Bronchial epithelial cell (primary cell): ENCODE results near the gene CXADR. TPM values are rescaled to one million over a fixed set of nuclear protein-coding genes. Genes with fewer than 3 reads are reported as not detected.

Experiments used
- DNase-seq: peaks from one replicate; pipeline ENCODE4 v3.0.0-alpha.2; 2010; ENCODE audit warnings: low read depth
- FAIRE-seq: peaks from 2 replicates; lab custom pipeline; 2011; peaks lifted over from hg19 to GRCh38; lab: Jason Lieb, UNC
- H3K27me3 ChIP-seq: 2 replicates; pipeline ENCODE4 v1.5.1; 2011; ENCODE audit warnings: low read length; ENCODE audit not compliant: control insufficient read depth, insufficient read depth
- H3K36me3 ChIP-seq: 2 replicates; pipeline ENCODE4 v1.5.1; 2011; ENCODE audit warnings: low read length; ENCODE audit not compliant: control insufficient read depth, insufficient read depth
- H3K4me3 ChIP-seq: 2 replicates; pipeline ENCODE4 v1.5.1; 2011; ENCODE audit warnings: mild to moderate bottlenecking, low read depth, low read length, control low read depth
- CTCF ChIP-seq: IDR thresholded peaks from 2 replicates; pipeline ENCODE4 v1.5.1; 2011; ENCODE audit warnings: mild to moderate bottlenecking, moderate library complexity, low read length, control low read depth, inconsistent platforms; ENCODE audit not compliant: insufficient read depth, severe bottlenecking
- total RNA-seq: library from RNA; depleted of rRNA; stranded (reverse); fragments of >200 nt; gene quantifications from 2 replicates; pipeline ENCODE4 v1.2.1, GENCODE V29; 2014

The CXADR gene
- total RNA-seq, 1 donor from 2014 or later = 27.9 TPM

- FAIRE-seq (no peak), DNase-seq (no peak)
- Histone ChIP-seq H3K36me3 (no peaks in the 10 kb centered on the region), H3K27me3 (no peaks in the 10 kb centered on the region), H3K4me3 (no peak overlapping the region)
- no peak for TF ChIP-seq CTCF
Measured at GRCh38 chr21:17529648-17530047, 16.8 kb downstream of the CXADR start.

- Histone ChIP-seq H3K27me3 (no peaks in the 10 kb centered on the region), H3K4me3 (no peak overlapping the region), H3K36me3 (no peaks in the 10 kb centered on the region)
- no peak for DNase-seq
- TF ChIP-seq CTCF = no peak
- FAIRE-seq = no peak
Measured at GRCh38 chr21:17532292-17532691, 19.4 kb downstream of the CXADR start.

DNA sequence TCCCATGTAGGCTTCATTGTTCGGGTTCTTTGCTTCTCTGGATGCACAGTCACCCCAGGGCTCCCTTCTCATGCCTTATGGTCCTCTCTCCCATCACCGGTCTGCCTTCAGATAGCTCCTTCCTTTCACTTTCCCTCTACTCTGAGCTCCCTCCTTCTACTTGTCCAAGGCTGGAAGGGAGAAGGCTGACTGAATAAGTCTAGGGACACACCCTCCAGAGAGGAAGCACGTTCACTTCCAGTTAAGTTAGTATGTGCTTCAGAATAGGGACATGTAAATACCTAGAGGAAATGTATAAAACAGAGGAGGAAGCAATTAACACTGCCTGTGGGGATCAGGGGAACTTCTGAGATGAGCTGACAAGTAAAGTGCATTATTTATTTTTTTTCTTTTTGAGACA is 23.5 kb downstream of the CXADR start:
- no peak overlapping the region for H3K4me3 ChIP-seq
- TF ChIP-seq CTCF = no peak
- FAIRE-seq (no peak), DNase-seq (no peak)
- H3K36me3 ChIP-seq = no peaks in the 10 kb centered on the region
- no peaks in the 10 kb centered on the region for H3K27me3 ChIP-seq

DNA sequence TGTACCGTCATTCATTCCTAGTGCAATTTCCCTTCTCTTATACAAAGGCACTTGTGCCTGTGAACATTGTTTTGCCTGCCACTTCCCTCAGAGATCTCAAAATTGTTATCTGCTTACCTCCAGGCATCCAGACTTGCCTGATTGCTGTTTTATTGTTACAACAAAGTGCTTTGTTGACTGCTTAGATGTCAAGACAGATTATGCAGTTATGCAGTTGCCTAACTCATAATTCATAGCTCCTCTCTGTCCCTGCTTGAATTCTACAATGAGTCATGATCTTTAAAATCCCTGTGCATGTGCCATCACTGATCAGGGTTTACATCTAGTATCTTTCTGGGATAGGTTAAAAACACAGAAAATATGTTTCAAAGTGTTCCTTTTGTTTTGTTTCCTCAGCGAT is 24.5 kb downstream of the CXADR start:
- DNase-seq (peak; percentile 85), FAIRE-seq (peak; percentile 36)
- Histone ChIP-seq H3K36me3 (no peaks in the 10 kb centered on the region), H3K27me3 (no peaks in the 10 kb centered on the region), H3K4me3 (no peak overlapping the region)
- no peak for TF ChIP-seq CTCF

DNA sequence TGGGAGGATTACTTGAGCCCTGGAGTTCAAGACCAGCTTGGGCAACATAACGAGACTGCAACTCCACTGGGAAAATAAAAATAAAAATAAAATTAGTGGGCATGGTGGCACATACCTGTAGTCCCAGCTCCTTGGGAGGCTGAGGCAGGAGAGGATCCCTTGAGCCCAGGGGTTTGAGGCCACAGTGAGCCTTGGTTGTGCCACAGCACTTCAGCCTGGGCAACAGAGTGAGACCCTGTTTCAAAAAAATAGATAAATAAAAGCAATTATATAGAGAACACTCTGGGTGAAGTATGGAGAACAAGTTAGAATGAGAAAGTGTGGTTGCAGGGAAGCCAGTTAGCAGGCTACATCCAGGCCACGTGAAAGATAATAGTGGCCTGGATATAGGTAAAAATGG is 25.7 kb downstream of the CXADR start:
- FAIRE-seq = no peak

More for the DNA sequence above, 25.7 kb downstream of the CXADR start:
- no peak for DNase-seq
- TF ChIP-seq CTCF = no peak
- H3K4me3 ChIP-seq = no peak overlapping the region
- H3K36me3 ChIP-seq = no peaks in the 10 kb centered on the region
- H3K27me3 ChIP-seq = no peaks in the 10 kb centered on the region
